Measurements from ENCODE around the gene CA14.

DNA sequence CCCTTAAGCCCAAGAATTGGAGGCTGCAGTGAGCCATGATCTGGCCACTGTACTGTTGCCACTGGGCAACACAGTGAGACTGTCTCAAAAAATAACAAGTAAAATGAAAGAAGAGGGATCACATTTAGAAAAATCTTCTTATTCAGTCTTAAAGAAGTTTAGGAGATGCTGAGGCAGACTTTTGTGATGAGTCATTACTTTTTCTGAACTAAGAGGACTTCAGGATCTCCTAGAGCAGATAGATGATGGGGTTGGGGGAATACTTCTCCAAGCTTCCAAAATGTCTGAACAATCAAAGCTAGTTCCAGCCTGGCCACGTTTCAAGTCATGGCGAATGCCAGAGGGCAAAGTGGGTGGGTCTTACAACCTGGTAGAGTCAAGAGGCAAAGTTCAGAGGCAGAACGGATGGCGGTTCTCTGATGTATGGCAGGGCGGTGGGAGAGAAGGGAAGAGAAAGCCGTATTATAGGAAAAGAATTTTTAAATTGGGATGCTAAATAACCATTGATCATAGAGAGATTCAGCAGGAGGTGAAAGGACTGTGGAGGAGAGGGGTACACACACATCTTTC is 22.6 kb downstream of the CA14 start:
- TF ChIP-seq POLR2A (IDR thresholded peaks at IDR 0.05) (no peak), CTCF (IDR thresholded peaks at IDR 0.05) (no peak)

Data from vagina (tissue), 2 donors.